SW 1271 (cell line): ENCODE results near the gene CNTFR.

Experiments used
- DNase-seq, 2 experiments: peaks; one replicate each; lab custom pipeline; 2025; lab: John Stamatoyannopoulos, UW

CNTFR gene

DNA sequence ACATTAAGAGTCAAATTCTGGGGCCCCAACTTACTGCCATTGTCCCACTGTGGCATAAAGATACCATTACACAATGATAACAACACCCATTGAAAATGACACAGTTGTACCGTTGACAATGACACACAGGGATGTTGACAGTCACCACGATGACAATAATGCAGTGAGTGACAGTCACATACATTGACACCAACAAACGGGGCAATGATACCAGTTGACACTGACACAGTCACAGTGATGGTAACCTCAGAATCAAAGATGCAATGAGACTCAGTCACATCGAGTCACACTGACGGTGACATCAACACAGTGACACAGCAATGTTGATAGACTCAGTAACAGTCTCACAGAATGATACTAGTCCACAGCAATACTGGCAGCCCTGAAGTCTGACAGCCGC is 16.9 kb downstream of the CNTFR start:
- no peak for DNase-seq

DNA sequence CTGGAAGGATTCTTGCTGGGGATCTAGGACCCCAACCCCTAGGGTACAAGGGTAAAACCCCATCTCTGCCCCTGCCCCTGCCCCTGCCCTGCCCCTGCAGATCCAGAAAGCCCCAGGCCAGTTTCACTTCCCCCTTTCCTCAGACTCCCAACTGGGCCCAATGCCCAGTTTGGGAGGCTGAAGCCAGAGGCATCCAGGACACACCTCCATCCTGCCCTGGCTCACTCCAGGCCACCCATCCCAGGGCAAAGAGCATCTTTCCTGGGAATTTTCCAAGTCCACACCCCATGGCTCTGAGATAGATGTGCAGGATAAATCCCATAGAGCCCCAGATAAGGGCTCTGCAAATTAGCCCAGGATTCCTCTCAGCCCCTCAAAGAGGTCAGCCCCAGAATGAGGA is 17.4 kb downstream of the CNTFR start:
- DNase-seq = no peak

DNA sequence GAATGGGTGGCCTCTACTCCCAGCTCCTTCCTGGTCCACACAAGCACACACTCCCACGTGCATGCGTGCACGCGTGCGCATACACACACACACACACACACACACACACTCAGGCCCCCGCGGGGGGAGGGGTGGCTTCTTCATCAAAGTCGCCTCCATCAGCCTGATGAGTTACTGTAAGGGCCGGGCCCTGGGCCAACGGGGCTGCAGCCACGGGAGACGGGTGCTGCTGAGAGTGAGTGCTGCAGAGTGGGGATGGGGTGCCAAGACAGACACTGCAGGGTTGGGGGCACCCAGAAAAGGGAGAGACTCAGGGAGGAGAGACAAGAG is 18.1 kb downstream of the CNTFR start:
- no peak for DNase-seq

DNA sequence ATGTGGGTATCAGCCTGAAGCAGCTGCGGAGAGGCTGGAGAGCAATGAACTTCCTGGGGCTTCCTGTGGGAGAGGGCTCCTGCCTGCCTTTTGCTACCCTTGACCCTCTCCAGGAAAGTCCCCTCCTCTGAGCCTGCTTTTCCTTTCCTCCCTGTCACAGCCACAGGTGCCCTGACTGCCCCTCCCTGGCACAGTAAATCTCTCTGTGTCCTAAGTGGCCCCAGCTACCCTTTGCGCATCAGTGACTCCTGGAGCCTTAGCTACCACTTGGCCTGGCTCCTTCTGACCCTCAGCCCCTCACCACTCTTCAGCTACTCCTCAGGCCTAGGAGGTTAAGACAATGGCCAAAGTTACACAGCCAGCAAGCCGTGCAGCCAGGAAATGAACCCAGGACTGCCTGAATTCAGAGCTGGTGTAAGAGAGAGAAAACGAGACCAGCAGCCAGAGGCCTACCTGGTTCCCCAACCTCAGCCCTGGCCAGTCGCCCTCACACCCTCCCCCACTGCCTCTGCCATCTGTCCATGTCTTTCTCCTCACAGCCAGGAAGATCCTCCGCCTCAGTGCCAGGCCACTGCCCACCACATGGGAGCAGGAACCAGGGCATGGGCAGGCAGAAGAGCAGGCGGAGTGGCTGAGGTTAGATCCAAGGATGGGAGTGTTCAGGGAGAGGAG is 18.6 kb downstream of the CNTFR start:
- DNase-seq = no peak

DNA sequence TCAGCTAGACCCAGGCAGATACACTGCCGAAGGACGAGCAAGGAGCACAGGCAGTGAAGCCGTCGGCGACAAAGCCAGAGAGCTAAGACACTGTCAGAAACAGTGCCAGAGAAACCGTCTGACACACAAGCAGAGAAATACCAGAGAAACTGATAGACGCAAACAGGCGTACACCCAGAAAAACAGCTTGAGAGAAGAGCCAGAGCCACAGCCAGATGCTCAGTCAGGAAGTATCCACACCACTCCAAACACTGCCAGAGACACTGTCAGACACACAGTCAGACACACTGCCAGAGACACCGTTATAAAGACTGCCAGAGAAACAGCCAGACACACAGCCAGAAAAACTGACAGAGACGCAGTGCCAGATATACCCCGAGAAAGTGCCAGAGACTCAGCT is 19.1 kb downstream of the CNTFR start:
- DNase-seq = no peak

DNA sequence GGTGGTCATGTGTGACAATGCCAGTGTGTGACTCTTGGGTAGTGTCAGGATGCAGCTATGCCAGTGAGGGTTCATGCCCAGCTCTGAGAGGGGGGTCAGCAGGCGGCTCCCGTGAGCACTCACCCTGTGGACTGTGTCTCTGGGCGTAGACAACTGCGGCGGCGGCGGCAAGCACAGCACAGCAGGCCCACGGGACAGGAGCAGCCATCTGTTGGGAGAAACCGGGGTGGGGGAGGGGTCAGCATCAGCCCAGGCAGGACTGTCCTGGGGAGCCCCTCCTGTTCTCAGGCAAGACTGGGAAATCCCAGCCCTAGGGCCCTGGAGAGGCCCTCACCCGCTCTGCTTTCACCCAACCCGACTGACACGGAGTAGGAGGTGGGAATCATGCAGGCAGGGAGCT is 20.8 kb downstream of the CNTFR start:
- no peak for DNase-seq

DNA sequence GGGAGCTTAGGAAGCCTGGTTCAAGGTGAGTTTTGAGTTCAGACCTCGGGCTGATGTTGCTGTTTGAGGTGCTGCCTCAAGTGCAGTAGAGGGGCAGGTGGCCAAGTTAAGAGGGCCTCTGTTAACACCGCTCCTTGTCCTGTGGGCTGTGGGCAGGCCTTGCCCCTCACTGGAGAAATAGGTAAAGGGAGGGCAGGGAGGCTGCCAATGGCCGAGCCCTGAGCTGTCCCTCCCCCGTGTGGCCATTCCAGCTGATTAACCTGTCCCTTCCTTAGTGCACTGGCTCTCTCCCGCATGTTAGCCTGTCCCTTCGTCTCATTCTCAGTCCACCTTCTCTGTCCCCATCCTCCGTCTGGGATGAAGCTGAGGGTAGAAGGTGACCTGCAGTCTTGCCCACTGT is 21.4 kb downstream of the CNTFR start:
- no peak for DNase-seq

DNA sequence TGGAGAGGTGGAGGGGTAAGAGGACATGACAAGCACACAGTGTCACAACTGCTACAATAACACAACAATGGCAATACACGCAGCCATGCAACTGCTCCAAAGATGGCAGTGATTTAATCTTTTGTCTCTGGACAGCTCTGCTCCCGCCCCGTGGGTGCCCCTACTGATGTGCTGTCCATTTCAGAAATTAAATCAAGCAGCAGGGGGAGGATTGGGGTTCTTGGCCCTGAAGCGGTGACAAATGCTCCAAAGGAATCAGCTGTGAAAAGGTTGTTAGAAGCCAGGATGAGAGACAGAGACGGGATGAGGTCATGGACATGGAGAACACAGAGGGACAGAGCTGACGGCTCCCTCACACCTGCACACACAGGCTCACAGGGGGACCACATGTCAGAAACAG is 22.6 kb downstream of the CNTFR start:
- DNase-seq = no peak

DNA sequence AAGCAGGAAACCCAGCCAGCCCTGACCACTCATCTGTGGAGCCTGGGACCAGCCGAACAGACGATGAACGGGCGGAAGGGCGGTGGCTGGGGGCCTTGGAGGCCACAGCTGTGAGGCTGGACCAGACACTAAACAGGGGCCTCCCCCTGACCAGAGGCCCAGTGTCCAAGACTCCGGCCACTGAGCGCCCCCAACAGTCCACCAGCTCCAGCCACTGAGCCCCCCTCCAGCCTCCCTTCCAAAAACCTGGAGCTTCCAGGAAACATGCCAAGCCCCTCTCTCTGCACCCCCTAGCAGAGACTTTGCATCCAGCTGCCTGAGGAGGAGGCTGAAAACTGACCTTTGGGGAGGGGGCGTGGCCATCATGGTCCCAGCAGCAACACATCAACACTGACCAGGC is 23.2 kb downstream of the CNTFR start:
- no peak for DNase-seq

DNA sequence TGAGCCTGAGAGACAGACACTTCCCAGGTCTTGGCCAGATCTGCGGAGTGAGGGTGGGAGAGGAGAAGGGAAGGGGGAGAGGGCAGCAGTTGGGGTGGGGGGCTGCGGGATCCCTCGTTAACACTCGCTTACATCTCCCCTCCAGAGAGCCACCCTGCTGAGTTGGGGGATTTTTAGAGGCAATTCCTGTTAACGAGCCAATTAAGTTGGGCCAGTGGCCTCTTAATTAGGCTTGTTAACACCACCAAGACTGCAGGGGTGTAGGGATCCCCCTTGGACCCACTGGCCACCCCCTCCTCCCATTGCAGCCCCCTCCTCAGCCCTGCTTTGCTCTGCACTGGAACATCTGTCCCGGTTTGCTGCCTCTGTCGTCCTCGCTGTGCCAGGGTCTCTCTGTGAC is 23.7 kb downstream of the CNTFR start:
- no peak for DNase-seq

DNA sequence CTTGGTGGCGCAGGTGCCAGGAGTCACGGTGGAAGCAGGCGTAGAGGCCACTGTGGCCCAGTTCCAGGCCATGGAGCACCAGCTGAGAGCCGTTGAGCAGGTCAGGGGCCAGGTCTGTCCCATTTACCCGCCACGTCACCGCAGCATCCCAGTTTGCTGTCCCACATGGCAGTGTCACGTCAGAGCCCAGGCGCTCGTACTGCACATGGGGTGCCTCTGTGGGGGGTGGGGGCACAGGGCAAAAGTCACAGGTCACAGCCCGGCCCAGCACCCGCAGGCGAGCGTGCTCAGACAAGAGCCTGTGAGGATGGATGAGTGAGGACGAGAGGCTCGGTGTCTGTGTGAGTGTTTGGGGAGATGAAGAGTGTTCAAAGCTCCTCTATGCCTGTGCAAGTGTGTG is 24.9 kb downstream of the CNTFR start:
- DNase-seq = no peak

DNA sequence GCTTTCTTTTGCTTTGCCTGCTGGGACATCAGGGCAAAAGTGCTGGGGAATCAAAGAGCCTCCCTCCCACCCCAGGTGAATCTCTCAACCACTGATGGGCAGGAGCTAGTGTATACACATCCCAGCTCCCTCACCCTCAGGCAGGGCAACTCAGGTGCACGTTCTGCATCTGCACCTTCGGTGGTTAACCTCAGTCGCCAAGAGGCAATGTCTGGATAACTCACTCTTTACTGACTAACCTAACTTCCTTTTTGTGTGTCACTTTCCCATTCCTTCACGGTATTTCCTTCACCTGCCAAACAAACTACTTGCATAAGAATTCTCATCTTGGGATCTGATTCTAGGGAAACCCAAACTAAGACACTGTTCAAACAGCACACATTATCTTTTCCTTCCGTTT is 26.3 kb downstream of the CNTFR start:
- no peak for DNase-seq

DNA sequence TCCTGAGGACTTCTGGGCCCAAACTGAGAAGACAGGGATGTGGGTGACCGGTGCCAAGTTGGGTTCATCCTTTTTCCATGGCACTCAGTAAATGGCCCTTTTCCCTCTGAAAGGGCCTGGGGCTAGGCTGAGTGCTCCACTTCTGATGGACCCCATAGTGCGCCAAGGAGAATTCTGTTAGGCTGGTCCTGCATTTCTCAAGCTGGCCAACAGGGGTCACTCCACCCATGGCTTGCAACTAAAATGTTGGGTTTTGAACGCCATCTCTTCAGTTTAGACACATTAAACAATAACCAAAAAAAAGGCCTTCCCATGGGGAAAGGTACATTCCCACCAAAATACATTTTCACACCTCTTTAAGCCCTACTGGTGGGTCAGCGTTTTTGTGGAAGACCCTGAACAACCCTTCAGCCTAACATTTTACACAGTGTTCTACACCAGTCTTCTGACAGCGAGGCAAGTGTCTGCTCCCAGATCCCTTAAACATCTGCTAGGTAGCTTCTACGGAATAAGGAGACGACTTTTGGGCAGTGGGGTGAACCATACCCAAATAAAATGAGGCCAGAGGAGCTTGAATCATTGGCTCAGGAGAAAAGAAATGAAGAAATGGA is 27.3 kb downstream of the CNTFR start:
- no peak for DNase-seq

DNA sequence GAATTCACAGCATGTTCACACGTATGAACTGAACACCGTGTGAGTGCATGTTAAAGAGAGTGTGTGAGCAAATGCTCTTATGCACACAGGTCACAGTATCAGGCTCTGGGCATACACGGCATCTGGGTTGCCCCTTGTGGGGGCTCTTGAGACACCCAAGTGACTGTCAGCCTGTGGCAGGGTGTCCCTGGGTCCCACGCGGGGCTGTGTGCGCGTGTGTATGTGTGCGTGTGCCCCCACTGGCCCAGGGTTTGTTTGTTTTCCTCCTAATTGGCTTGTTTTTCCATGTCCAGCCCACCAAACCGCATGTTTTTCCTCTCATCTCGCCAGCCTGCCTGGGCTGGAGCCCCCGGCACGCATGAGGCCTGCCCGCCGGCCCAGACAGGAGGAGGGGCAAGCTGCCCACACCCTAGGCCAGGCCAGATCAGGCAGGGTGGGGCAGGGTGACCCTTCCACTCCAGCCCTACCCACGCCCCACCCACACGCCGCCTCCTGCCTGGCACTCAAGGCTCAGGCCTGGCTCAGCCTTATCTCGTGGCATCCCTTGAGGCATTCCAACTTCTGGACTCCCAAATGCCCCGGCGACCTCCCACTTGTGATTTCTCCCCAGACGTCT is 28.8 kb downstream of the CNTFR start:
- no peak for DNase-seq

DNA sequence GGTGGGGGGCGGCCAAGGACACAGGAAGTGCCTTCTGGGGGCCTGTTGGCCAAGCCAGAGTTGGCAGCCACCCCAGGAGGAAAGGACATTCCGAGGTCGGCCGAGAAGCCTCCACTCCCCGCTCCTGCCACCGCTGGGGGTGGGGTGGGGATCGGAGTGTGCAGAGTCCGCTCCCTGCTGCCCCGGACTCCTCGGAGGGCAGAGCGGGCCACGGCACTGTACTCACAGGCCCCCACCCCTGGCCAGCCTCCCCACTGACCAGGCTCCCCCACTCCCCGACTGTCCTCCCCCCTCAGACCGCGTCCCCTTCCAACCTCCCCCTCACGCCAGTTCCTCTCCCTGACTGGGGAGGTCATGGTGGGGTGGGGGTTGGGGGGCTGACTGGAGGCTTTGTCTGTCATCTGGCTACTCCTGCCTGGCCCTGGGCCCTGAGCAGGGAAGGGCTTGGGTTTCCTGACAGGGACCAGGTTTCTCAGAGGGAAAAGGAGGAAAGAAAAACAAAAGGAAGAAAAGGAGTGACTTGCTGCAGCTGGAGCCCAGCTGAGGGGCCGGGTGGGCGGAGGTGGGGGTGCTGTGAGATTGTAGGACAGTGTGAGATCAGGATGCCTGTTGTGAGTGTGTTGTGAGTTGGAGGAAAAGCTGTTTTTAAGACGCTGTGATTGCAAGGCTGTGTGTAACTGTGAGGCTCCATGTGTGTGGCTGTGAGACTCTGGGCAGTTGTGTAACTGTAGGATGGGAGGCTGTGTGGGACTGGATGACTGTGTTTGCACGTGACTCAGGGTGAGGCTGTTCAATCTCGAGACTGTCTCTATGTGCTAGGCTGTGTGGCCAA is 29.7 kb downstream of the CNTFR start:
- no peak for DNase-seq

DNA sequence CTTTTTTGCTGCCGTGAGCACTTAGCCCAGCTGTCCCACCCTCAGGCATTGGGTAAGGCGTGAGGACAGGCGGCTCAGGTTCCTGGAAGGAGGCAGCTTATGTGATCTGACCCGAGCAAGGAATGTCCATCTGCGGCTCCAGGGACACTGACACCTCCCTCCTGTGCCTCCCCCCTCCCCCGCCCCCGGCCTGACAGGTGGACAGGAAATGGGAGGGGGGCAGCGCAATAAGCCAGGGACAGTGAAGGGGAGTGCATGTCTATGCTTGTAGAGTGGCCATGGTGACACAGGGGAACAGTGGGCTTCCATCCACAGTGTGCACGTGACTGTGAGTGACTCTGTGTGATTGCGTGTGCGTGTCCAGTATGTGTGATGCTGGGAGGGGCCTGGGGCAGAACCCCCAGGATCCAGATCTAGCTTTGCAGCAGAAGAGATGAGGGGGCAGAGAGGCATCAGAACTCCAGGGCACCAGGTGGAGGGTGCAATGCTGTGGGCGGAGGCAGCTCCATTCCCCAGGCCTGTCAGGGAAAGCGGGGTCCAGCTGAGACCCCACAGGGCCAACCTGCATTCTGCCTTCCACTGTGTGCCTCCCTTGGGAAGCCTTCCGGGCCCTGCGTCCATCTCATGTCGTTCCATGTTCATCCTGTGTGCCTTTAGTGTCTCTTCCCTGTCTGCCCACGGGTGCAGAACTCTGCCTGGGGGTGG is 30.5 kb downstream of the CNTFR start:
- DNase-seq = no peak

DNA sequence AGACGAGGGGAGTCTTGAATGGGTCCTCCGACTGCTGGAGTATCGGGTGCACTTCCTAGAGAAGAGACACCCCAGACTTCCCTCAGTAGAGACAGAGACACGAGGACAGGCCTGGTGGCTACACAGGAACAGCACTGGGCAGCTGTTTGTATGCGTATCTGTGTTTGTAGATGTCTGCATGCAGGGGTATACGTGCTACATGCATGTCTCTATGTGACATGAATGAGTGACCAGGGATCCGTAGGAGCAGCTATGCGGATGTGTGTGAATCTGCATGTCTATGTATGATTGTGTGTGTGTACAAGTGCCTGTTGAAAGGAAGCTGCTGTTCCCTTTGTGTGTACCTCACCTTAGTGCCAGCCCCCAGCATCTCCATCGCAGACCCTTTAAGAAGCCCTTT is 31.2 kb downstream of the CNTFR start:
- DNase-seq = no peak

DNA sequence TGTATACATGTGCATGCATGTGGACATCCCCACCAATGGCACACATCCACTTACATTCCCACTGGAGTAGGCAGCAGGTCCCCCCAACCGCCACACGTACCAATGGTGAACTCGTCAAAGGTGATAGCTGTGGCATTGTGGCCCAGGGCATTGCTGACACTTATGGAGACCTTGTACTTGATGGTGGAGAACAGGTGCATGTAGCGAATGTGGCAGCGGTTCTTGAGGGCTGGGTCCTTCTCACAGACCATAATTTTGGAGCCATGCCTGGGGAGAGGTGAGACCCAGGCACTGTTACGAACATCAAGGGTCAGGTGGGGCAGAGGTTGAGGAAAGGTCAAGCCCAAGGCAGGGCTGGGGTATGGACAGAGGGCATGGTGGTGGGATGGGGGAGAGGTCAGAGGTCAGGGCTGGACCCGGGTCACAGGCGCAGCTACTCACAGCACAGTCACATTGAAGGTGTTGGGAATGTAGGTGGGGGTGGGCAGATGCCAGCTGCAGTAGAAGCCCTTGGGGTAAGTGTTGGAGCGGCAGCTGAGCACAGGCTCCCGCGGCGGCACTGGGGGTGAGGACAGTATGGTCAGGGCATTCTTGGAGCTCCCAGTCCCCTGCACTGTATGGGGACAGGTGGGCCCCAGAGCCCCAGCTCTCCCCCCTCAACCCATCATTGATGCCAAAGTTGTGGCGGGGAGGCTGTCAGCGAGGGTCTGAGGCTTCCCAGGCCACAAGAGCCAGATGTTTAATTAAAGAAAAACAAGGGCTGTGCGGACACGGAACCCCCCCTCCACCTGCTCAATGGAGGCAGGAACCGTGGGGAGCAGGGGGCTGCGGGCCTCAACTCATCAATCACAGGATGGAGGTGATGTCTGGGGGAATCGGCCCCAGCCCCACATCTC is 31.9 kb downstream of the CNTFR start:
- DNase-seq = no peak

DNA sequence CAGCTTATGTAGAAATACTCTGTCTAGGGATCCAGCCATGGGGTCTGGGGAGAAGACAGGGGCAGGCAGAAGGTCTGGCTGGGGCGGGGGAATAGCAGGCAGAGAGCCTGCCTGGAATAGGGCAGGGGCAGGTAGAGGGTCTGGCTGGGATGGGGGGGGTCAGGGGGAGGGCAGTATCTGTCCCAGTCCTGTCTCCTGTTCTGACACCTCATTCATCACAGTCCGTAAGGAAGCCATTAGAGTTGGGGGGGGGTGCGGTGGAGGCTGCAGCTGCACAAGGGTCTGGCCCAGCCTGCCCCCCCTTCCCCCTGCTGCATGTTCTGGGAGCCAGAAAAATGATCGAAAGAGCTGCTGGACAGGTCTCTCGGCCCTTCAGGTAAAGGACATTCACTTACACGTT is 32.6 kb downstream of the CNTFR start:
- DNase-seq = no peak

DNA sequence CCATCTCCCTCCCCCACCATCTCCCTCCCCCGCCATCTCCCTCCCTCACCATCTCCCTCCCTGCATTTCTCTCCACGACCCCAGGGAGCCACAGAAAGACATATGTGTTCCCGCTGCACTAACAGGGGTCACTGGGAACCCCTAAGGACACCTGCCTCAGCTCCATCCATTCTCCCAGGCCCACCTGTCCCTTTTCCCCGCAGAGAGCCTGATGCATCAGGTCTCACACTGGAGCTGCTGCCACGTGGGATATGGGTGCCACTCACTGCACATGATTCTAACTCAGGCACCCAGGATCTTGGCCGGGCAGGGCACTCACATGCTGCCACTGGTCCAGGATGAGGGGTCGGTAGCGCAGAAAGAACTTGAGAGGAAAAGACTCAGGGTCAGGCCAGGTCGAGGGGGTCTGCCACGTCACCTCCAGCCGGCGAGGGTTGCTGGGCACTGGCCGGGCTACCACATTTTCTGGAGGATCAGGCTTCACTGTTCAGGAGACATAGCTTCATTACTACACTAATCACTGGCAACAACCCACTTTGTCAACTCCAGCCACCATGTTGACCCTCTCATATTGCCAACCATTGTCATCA is 33.5 kb downstream of the CNTFR start:
- no peak for DNase-seq

DNA sequence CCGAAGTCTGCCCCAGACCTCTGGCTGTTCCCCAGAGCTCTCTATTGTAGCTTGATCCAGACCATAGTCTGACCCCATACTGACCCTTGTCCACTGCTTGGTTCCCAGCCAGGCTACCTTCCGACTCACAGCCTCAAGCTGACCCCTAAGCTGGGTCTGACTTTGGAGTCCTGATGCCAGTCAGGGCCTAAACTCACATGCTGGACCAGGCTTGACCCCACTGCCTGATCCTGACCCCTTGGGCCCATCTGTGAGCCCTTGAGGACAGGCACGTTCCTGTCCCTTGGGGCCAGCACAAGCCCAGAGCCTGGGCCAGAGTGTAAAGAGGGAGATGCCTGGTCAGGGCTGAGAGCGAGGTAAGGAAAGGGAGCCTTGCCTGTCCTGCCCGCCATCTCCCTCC is 34.0 kb downstream of the CNTFR start:
- no peak for DNase-seq
